ENCODE results near the gene SLC43A2. TPM values are rescaled to one million over a fixed set of nuclear protein-coding genes. Genes with fewer than 3 reads are reported as not detected.
"Not testable (repeated sequence)": the region's sequence is repeated elsewhere in the genome, so short reads cannot be mapped to it uniquely, and the experiment has no call there.

SLC43A2 gene
- 2.0 and 3.4 TPM in 2 replicates for total RNA-seq (2014; rRNA removed; shearing (Covaris generic))
- polyA plus RNA-seq (2015; cell fraction: cytosol; rRNA removed): 5.4 and 5.8 TPM in 2 replicates
- 1.9 and 2.2 TPM in 2 replicates for polyA plus RNA-seq (2015; cell fraction: nucleus; rRNA removed)

- in situ Hi-C loops (cut with HindIII; ENCODE audit: low pct_unique_long_range_greater_than_20kb, low sequenced_read_pairs): no loop called here
- DNase-seq (ENCODE audit: low read depth, low spot score): peak; percentile 74
These were observed at the start of gene SLC43A2 for GRCh38 chr17:1627982-1628855. Gene SLC43A2 (minus strand): TSS chr17:1628834. CDS start chr17:1627874, 960 bp downstream.

GRCh38 chr17:1676401-1676800, 47.8 kb upstream of the SLC43A2 start:
- no peak for DNase-seq (ENCODE audit: low read depth, low spot score)
- in situ Hi-C loops (cut with HindIII; ENCODE audit: low pct_unique_long_range_greater_than_20kb, low sequenced_read_pairs): no loop called here

- in situ Hi-C loops (cut with HindIII; ENCODE audit: low pct_unique_long_range_greater_than_20kb, low sequenced_read_pairs): no loop called here
- DNase-seq (ENCODE audit: low read depth, low spot score): no peak
These were observed 44.6 kb upstream of the SLC43A2 start for GRCh38 chr17:1673041-1673785.

- in situ Hi-C loops (cut with HindIII; ENCODE audit: low pct_unique_long_range_greater_than_20kb, low sequenced_read_pairs); DNase-seq (ENCODE audit: low read depth, low spot score): not testable (repeated sequence)
These were observed 35.3 kb upstream of the SLC43A2 start for GRCh38 chr17:1663934-1664333.

GRCh38 chr17:1661045-1661444, 32.4 kb upstream of the SLC43A2 start:
- in situ Hi-C loops (cut with HindIII; ENCODE audit: low pct_unique_long_range_greater_than_20kb, low sequenced_read_pairs): no loop called here
- no peak for DNase-seq (ENCODE audit: low read depth, low spot score)

- in situ Hi-C loops (cut with HindIII; ENCODE audit: low pct_unique_long_range_greater_than_20kb, low sequenced_read_pairs): no loop called here
- no peak for DNase-seq (ENCODE audit: low read depth, low spot score)
These were observed 29.5 kb upstream of the SLC43A2 start for GRCh38 chr17:1658100-1658499.

- in situ Hi-C loops (cut with HindIII; ENCODE audit: low pct_unique_long_range_greater_than_20kb, low sequenced_read_pairs): no loop called here
- no peak for DNase-seq (ENCODE audit: low read depth, low spot score)
These were observed 25.1 kb upstream of the SLC43A2 start for GRCh38 chr17:1653735-1654134.

- DNase-seq (ENCODE audit: low read depth, low spot score); in situ Hi-C loops (cut with HindIII; ENCODE audit: low pct_unique_long_range_greater_than_20kb, low sequenced_read_pairs): not testable (repeated sequence)
These were observed 24.2 kb upstream of the SLC43A2 start for GRCh38 chr17:1652794-1653193.

GRCh38 chr17:1651559-1651844, 22.9 kb upstream of the SLC43A2 start:
- in situ Hi-C loops (cut with HindIII; ENCODE audit: low pct_unique_long_range_greater_than_20kb, low sequenced_read_pairs): no loop called here
- DNase-seq (ENCODE audit: low read depth, low spot score): no peak

- no peak for DNase-seq (ENCODE audit: low read depth, low spot score)
- in situ Hi-C loops (cut with HindIII; ENCODE audit: low pct_unique_long_range_greater_than_20kb, low sequenced_read_pairs): no loop called here
These were observed 22.3 kb upstream of the SLC43A2 start for GRCh38 chr17:1650731-1651558.

- DNase-seq (ENCODE audit: low read depth, low spot score): peak; percentile 50
These were observed 21.3 kb upstream of the SLC43A2 start, which contains the start of gene RILP for GRCh38 chr17:1649844-1650501. Gene RILP (minus strand): TSS chr17:1649866. CDS start chr17:1649804, 62 bp downstream.

GRCh38 chr17:1648963-1649843, 20.6 kb upstream of the SLC43A2 start:
- in situ Hi-C loops (cut with HindIII; ENCODE audit: low pct_unique_long_range_greater_than_20kb, low sequenced_read_pairs): no loop called here
- DNase-seq (ENCODE audit: low read depth, low spot score): peak; percentile 93

More at GRCh38 chr17:1649844-1650501, 21.3 kb upstream of the SLC43A2 start, which contains the start of gene RILP:
- in situ Hi-C loops (cut with HindIII; ENCODE audit: low pct_unique_long_range_greater_than_20kb, low sequenced_read_pairs): no loop called here

GRCh38 chr17:1648173-1648962, 19.7 kb upstream of the SLC43A2 start:
- peak; percentile 43 for DNase-seq (ENCODE audit: low read depth, low spot score)

GRCh38 chr17:1647802-1648171, 19.2 kb upstream of the SLC43A2 start:
- in situ Hi-C loops (cut with HindIII; ENCODE audit: low pct_unique_long_range_greater_than_20kb, low sequenced_read_pairs): no loop called here
- DNase-seq (ENCODE audit: low read depth, low spot score): no peak

More at GRCh38 chr17:1648173-1648962, 19.7 kb upstream of the SLC43A2 start:
- in situ Hi-C loops (cut with HindIII; ENCODE audit: low pct_unique_long_range_greater_than_20kb, low sequenced_read_pairs): no loop called here

GRCh38 chr17:1646199-1646875, 17.7 kb upstream of the SLC43A2 start:
- no peak for DNase-seq (ENCODE audit: low read depth, low spot score)
- in situ Hi-C loops (cut with HindIII; ENCODE audit: low pct_unique_long_range_greater_than_20kb, low sequenced_read_pairs): no loop called here
